H1 (cell line): ENCODE results near the gene CORO2B. TPM values are rescaled to one million over a fixed set of nuclear protein-coding genes. Genes with fewer than 3 reads are reported as not detected.

Experiments
- CTCF ChIA-PET: fragments of 300-600 bp; sonication (Branson Sonifier 250); formaldehyde crosslinking; loops from one replicate; lab custom pipeline; 2021; ENCODE audit not compliant: partially characterized antibody; lab: Charles Lee
- POLR2A ChIA-PET: fragments of 300-600 bp; sonication (Branson Sonifier 250); formaldehyde crosslinking; loops from one replicate; lab custom pipeline; 2021; ENCODE audit warnings: inconsistent platforms; ENCODE audit not compliant: partially characterized antibody; lab: Charles Lee
- DNase-seq, 2 experiments: peaks; one replicate each; pipeline versions ENCODE4 v3.0.0 to v3.0.0-alpha.2; 2010 to 2022; ENCODE audit warnings: low spot score in 2 of 2, low read depth in 1 of 2, mixed read lengths in 1 of 2
- FAIRE-seq: peaks from 2 replicates; lab custom pipeline; 2011; peaks lifted over from hg19 to GRCh38; lab: Jason Lieb, UNC
- H2AFZ ChIP-seq: 2 replicates; pipeline ENCODE4 v1.8.1; 2012; ENCODE audit warnings: low read length, inconsistent platforms
- H2AK5ac ChIP-seq: 2 replicates; pipeline ENCODE4 v1.6.1; 2013; ENCODE audit warnings: low read depth, low read length
- H2BK120ac ChIP-seq: replicated peaks from 2 replicates; pipeline ENCODE3; 2013; ENCODE audit warnings: low read depth, low read length, inconsistent platforms
- H2BK12ac ChIP-seq: 2 replicates; pipeline ENCODE4 v1.6.1; 2013; ENCODE audit warnings: low read depth, low read length
- H2BK15ac ChIP-seq: 2 replicates; pipeline ENCODE4 v1.6.1; 2013; ENCODE audit warnings: low read length
- H2BK20ac ChIP-seq: 2 replicates; pipeline ENCODE4 v1.6.1; 2013; ENCODE audit warnings: low read length
- H2BK5ac ChIP-seq: 2 replicates; pipeline ENCODE4 v1.6.1; 2013; ENCODE audit warnings: low read depth, low read length
- H3K14ac ChIP-seq: 2 replicates; pipeline ENCODE4 v1.6.1; 2013; ENCODE audit warnings: inconsistent platforms; ENCODE audit not compliant: insufficient read length
- H3K18ac ChIP-seq: 2 replicates; pipeline ENCODE4 v1.6.1; 2013; ENCODE audit warnings: low read length; ENCODE audit errors: extremely low read depth
- H3K23ac ChIP-seq: 2 replicates; pipeline ENCODE4 v1.6.1; 2013; ENCODE audit warnings: inconsistent platforms; ENCODE audit not compliant: insufficient read length
- H3K23me2 ChIP-seq: 2 replicates; pipeline ENCODE4 v1.6.1; 2013; ENCODE audit warnings: low read depth, low read length
- H3K27ac ChIP-seq: 2 replicates; pipeline ENCODE4 v1.6.1; 2011; ENCODE audit warnings: low read depth, low read length, inconsistent platforms
- H3K27me3 ChIP-seq, 4 experiments: replicated peaks in 1 of 4; 1 replicate in 1 of 4; 2 replicates in 3 of 4; pipeline versions ENCODE4 v1.6.1 to v1.8.1; 2011 to 2013; ENCODE audit warnings: low read length in 3 of 4, mild to moderate bottlenecking in 3 of 4, inconsistent platforms in 2 of 4, mixed read lengths in 2 of 4, moderate library complexity in 1 of 4; ENCODE audit not compliant: control insufficient read depth in 3 of 4, insufficient read depth in 3 of 4; ENCODE audit errors: extremely low read depth in 1 of 4
- H3K36me3 ChIP-seq, 4 experiments: 2 replicates each; pipeline versions ENCODE4 v1.6.1 to v1.8.1; 2011 to 2013; ENCODE audit warnings: mild to moderate bottlenecking in 4 of 4, low read length in 3 of 4, moderate library complexity in 2 of 4, control low read depth in 1 of 4, inconsistent platforms in 1 of 4; ENCODE audit not compliant: insufficient read depth in 4 of 4, control insufficient read depth in 2 of 4
- H3K4ac ChIP-seq: replicated peaks from 2 replicates; pipeline ENCODE3; 2013; ENCODE audit warnings: low read length, low read depth, mixed read lengths, inconsistent platforms; ENCODE audit not compliant: insufficient read length
- H3K4me1 ChIP-seq, 4 experiments: replicated peaks in 1 of 4; 1 replicate in 1 of 4; 2 replicates in 3 of 4; pipeline versions ENCODE4 v1.6.1 to v1.8.1; 2011 to 2013; ENCODE audit warnings: low read length in 3 of 4, inconsistent platforms in 2 of 4, mixed read lengths in 1 of 4; ENCODE audit not compliant: insufficient read depth in 4 of 4, control insufficient read depth in 3 of 4
- H3K4me2 ChIP-seq, 2 experiments: 2 replicates each; pipeline versions ENCODE4 v1.6.1 to v1.8.1; 2011 to 2013; ENCODE audit warnings: low read depth in 2 of 2, low read length in 2 of 2, control low read depth in 1 of 2, inconsistent platforms in 1 of 2, mild to moderate bottlenecking in 1 of 2; ENCODE audit not compliant: insufficient read depth in 1 of 2
- H3K4me3 ChIP-seq, 4 experiments: fragments of 200-600, 300-600 bp in 1 of 4; sonication (generic), shearing (Covaris generic), sonication (Bioruptor Twin) in 1 of 4; 2 replicates each; pipeline versions ENCODE4 v1.5.1 to v1.8.1; 2011 to 2016; ENCODE audit warnings: low read length in 4 of 4, low read depth in 3 of 4, control low read depth in 2 of 4, inconsistent platforms in 2 of 4, mild to moderate bottlenecking in 2 of 4, mixed read lengths in 1 of 4, moderate library complexity in 1 of 4; ENCODE audit not compliant: insufficient read depth in 2 of 4; ENCODE audit errors: extremely low read depth in 1 of 4
- H3K56ac ChIP-seq: replicated peaks from 2 replicates; pipeline ENCODE3; 2013; ENCODE audit warnings: low read depth, mild to moderate bottlenecking, mixed read lengths, low read length, inconsistent platforms; ENCODE audit not compliant: insufficient read length
- H3K79me1 ChIP-seq: 2 replicates; pipeline ENCODE4 v1.6.1; 2013; ENCODE audit warnings: low read depth, low read length, control low read depth
- H3K79me2 ChIP-seq, 2 experiments: 2 replicates each; pipeline versions ENCODE4 v1.6.1 to v1.8.1; 2012 to 2013; ENCODE audit warnings: low read length in 2 of 2, mild to moderate bottlenecking in 2 of 2, inconsistent platforms in 1 of 2; ENCODE audit not compliant: insufficient read depth in 2 of 2, control insufficient read depth in 1 of 2
- H3K9ac ChIP-seq, 4 experiments: replicated peaks in 1 of 4; 1 replicate in 1 of 4; 2 replicates in 3 of 4; pipeline versions ENCODE4 v1.6.1 to v1.8.1; 2011 to 2013; ENCODE audit warnings: low read depth in 3 of 4, low read length in 3 of 4, control low read depth in 2 of 4, mild to moderate bottlenecking in 2 of 4, moderate library complexity in 2 of 4, inconsistent platforms in 1 of 4; ENCODE audit errors: extremely low read depth in 1 of 4
- H3K9me3 ChIP-seq, 2 experiments: 2 replicates each; pipeline versions ENCODE4 v1.6.1 to v1.8.1; 2012 to 2013; ENCODE audit warnings: mild to moderate bottlenecking in 2 of 2, moderate library complexity in 2 of 2, control low read depth in 1 of 2, inconsistent platforms in 1 of 2, low read depth in 1 of 2, low read length in 1 of 2, mixed read lengths in 1 of 2; ENCODE audit not compliant: insufficient read depth in 2 of 2
- H4K20me1 ChIP-seq, 2 experiments: replicated peaks in 1 of 2; 2 replicates each; pipeline versions ENCODE3 to v1.8.1; 2011 to 2013; ENCODE audit warnings: inconsistent platforms in 2 of 2, low read length in 2 of 2, mild to moderate bottlenecking in 1 of 2; ENCODE audit not compliant: insufficient read depth in 2 of 2, control insufficient read depth in 1 of 2
- H4K5ac ChIP-seq: 2 replicates; pipeline ENCODE4 v1.6.1; 2013; ENCODE audit warnings: low read length, low read depth, mixed read lengths, inconsistent platforms; ENCODE audit not compliant: insufficient read length
- H4K8ac ChIP-seq: 2 replicates; pipeline ENCODE4 v1.8.0; 2013; ENCODE audit warnings: mild to moderate bottlenecking, moderate library complexity, low read length, inconsistent platforms; ENCODE audit not compliant: insufficient read depth; ENCODE audit errors: extremely low read depth
- H4K91ac ChIP-seq: replicated peaks from 2 replicates; pipeline ENCODE3; 2013; ENCODE audit warnings: low read length, mixed read lengths, inconsistent platforms; ENCODE audit not compliant: insufficient read length
- CEBPB ChIP-seq: IDR thresholded peaks from 2 replicates; pipeline ENCODE4 v1.6.1; 2012; ENCODE audit warnings: low read depth, low read length
- RNF2 ChIP-seq: fragments of 200-900, 300-1000 bp; sonication (generic); IDR thresholded peaks from 2 replicates; pipeline ENCODE4 v1.7.1; 2016; ENCODE audit warnings: borderline replicate concordance, low read depth, mild to moderate bottlenecking, antibody characterized with exemption, low read length; ENCODE audit not compliant: poor library complexity, severe bottlenecking; ENCODE audit errors: missing control alignments
- SAP30 ChIP-seq: fragments of 300-600 bp; sonication (generic); IDR thresholded peaks from 2 replicates; pipeline ENCODE4 v1.7.1; 2012; ENCODE audit warnings: low read length, moderate library complexity, mild to moderate bottlenecking, inconsistent platforms; ENCODE audit not compliant: insufficient read depth, insufficient replicate concordance
- USF2 ChIP-seq: IDR thresholded peaks from 2 replicates; pipeline ENCODE4 v1.6.1; 2011; ENCODE audit warnings: low read length, improper control_type of control experiment
- WGBS, 2 experiments: shearing (Covaris generic) in 1 of 2; methylation state at CpG; one replicate each; pipeline versions ENCODE4 v1.1.6 to v1.1.7; 2013 to 2015; ENCODE audit warnings: low lambda C conversion rate in 2 of 2, mixed read lengths in 2 of 2, inconsistent platforms in 1 of 2, low coverage in 1 of 2, missing lambda C conversion rate in 1 of 2; ENCODE audit not compliant: insufficient replicate concordance in 2 of 2, insufficient coverage in 1 of 2, insufficient read length in 1 of 2; ENCODE audit errors: extremely low coverage in 1 of 2, missing lambda C conversion rate in 1 of 2; 5-methylcytosine and 5-hydroxymethylcytosine counted together
- polyA plus RNA-seq, 7 experiments: library from polyadenylated mRNA; depleted of rRNA in 3 of 7; stranded (reverse) in 5 of 7; unstranded in 2 of 7; fragments of >200 nt in 5 of 7; fragments of 200-250 nt in 2 of 7; gene quantifications; 1 replicate in 5 of 7; 2 replicates in 1 of 7; 4 replicates in 1 of 7; pipeline versions ENCODE4 v1.2.1 to v1.2.3, GENCODE V29; 2011 to 2013; ENCODE audit warnings: missing spikeins in 2 of 7, mixed read lengths in 2 of 7
- total RNA-seq: library from RNA; stranded (reverse); fragmentation: NEBNext Ultra II Directional; extraction: Animal tissue kit (Norgen Biotek cat#: 25700); gene quantifications from 2 replicates; pipeline ENCODE4 v1.2.1, GENCODE V29; 2021
- TF ChIP-seq, protein P1 (sequence below), 3 experiments: IDR thresholded peaks; 1 replicate in 2 of 3; 2 replicates in 1 of 3; pipeline versions ENCODE4 v1.5.1 to v1.6.1; 2011; ENCODE audit warnings: low read length in 3 of 3, mild to moderate bottlenecking in 3 of 3, inconsistent platforms in 2 of 3, low read depth in 1 of 3, moderate library complexity in 1 of 3; ENCODE audit not compliant: insufficient read depth in 1 of 3; ENCODE audit errors: control extremely low read depth in 1 of 3

Gene CORO2B
- total and polyA plus RNA-seq, 2 of the 8 experiments (the other 6 are each of a cell fraction or from before 2014, with no cell fraction given), result 3.4 to 6.7 TPM

DNA sequence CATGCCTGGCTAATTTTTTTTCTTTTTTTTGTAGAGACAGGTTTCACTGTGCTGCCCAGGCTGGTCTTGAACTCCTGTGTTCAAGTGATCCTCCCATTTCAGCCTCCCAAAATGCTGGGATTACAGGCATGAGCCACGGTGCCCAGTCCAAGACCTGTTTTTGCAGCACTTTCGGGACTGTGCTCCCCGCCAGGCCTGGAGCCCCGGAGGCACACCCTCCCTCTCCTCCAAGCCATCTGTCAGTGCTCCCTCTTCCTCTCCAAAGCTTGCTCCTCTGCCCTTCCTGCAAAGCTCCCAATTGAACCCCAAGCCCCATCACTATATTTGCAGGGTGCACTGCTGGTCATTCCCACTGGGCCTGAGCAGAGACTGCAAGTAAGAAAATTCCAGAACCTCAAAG is 98.1 kb downstream of the CORO2B start:
- Histone ChIP-seq H2BK5ac (no peak overlapping the region), H3K4me1 (peaks cover 2 to 3% (median 3%) of the 10 kb centered on the region in 4 experiments; a peak in 5 of 7 replicates), H4K20me1 (no peaks in the 10 kb centered on the region), H4K8ac (no peak overlapping the region), H3K9ac (no peak overlapping the region), H3K23ac (no peak overlapping the region), H2AK5ac (no peak overlapping the region), H3K36me3 (no peaks in the 10 kb centered on the region), H3K79me1 (no peaks in the 10 kb centered on the region), H4K5ac (no peak overlapping the region), H3K14ac (no peak overlapping the region), H3K4me2 (no peak overlapping the region), H2BK15ac (no peak overlapping the region), H3K4ac (no peak overlapping the region), H3K9me3 (no peaks in the 10 kb centered on the region), H3K27ac (no peak overlapping the region), H3K79me2 (no peaks in the 10 kb centered on the region), H3K56ac (no peak overlapping the region), H2BK12ac (no peak overlapping the region), H3K18ac (no peak overlapping the region), H2BK20ac (no peak overlapping the region), H3K27me3 (peaks cover 0 to 2% (median 0%) of the 10 kb centered on the region in 4 experiments; a peak in 2 of 7 replicates), H2AFZ (no peak overlapping the region), H3K4me3 (no peak overlapping the region), H4K91ac (no peak overlapping the region), H3K23me2 (no peaks in the 10 kb centered on the region; the same call in 1 of the 2 replicates), H2BK120ac (no peak overlapping the region)
- CTCF ChIA-PET, result interaction anchor here (0.9 to 35.0 kb wide), 16 partner anchors 9 to 372 kb away, joined by 3 to 721 read pairs (median 38); no protein-coding TSS in a partner anchor
- POLR2A ChIA-PET, result no interaction called here
- FAIRE-seq, result no peak
- no peak for DNase-seq
- WGBS, 2 experiments, result 98% methylated on average over 4 of the region's 4 CpGs; no CpG with 5 or more reads in 1 of the 2 experiments
- TF ChIP-seq RNF2 (no peak), USF2 (no peak), CEBPB (no peak), SAP30 (no peak)
- TF ChIP-seq, protein P1, sequence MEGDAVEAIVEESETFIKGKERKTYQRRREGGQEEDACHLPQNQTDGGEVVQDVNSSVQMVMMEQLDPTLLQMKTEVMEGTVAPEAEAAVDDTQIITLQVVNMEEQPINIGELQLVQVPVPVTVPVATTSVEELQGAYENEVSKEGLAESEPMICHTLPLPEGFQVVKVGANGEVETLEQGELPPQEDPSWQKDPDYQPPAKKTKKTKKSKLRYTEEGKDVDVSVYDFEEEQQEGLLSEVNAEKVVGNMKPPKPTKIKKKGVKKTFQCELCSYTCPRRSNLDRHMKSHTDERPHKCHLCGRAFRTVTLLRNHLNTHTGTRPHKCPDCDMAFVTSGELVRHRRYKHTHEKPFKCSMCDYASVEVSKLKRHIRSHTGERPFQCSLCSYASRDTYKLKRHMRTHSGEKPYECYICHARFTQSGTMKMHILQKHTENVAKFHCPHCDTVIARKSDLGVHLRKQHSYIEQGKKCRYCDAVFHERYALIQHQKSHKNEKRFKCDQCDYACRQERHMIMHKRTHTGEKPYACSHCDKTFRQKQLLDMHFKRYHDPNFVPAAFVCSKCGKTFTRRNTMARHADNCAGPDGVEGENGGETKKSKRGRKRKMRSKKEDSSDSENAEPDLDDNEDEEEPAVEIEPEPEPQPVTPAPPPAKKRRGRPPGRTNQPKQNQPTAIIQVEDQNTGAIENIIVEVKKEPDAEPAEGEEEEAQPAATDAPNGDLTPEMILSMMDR (IDR thresholded peaks at IDR 0.05; ENCODE audit: control extremely low read depth in 1 of 3, insufficient read depth in 1 of 3, low read depth in 1 of 3, low read length in 3 of 3), result no peak
